ENCODE results near the gene OSBPL2. TPM values are rescaled to one million over a fixed set of nuclear protein-coding genes. Genes with fewer than 3 reads are reported as not detected.
A peak's percentile ranks its signal among the peaks of the same experiment; 100 is the strongest.

OSBPL2 gene
- total and polyA plus RNA-seq, 9 of the 15 experiments (the other 6 are each of a cell fraction or from before 2014, with no cell fraction given): 2.5 to 25.6 (median 14.1) TPM

DNA sequence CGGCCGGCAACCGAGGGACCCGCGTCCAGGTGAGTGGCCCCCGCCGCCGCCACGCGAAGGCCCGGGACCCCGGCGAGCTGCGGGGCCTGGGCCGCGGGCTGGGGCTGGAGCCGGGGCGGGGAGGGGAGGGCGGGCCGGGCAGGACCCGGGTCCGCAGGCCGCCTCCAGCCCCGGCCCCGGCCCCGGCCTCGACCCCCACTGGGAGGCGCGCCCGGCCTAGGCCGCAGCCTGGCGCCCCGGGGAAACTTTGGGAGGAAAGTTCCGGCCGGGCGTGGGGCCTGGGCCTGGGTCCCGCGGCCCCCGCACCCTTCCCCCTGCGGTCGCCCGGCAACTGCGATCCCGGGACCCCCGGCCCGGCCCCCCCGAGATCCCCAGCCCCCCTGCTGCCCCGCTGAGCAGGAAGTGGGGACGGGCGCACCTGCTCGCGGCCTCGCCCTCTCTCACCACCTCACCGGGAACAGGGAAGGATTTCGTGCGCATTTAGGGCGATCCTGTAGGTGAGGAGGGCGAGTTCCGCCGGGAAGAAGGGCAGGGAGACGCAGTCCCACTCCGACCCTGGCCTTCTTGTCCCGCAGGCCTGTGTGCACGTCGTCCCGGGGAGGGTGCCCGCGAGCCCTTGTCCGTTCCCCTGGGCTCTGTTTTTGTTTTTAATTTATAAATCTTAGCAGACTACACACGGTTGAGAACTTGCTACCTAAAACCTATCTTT, 402 bp downstream of the OSBPL2 start:
- intact Hi-C loops (cut with micrococcal nuclease): loop anchor here (2.0 kb wide), 1 partner anchor 64 kb away; the partner anchor contains the start of gene ADRM1
- Histone ChIP-seq H3K79me2 (ENCODE audit: control insufficient read depth, insufficient read depth, low read length) (peaks cover 41% of the 10 kb centered on the region), H3K9ac (ENCODE audit: insufficient read depth in 1 of 2, low read depth in 2 of 2, low read length in 2 of 2) (peak overlapping the region; percentile 49 to 97), H3K4me1 (replicated peaks in 1 of 2; ENCODE audit: control insufficient read depth in 2 of 2, insufficient read depth in 2 of 2, low read length in 2 of 2) (peaks cover 12 to 56% of the 10 kb centered on the region in 2 experiments; a peak in 4 of 5 replicates), H3K36me3 (ENCODE audit: control insufficient read depth, insufficient read depth, low read length) (peaks cover 14% of the 10 kb centered on the region; the same call in 2 of the 3 replicates), H3K27me3 (ENCODE audit: control insufficient read depth in 2 of 2, insufficient read depth in 2 of 2, low read length in 2 of 2) (no peaks in the 10 kb centered on the region), H3K9me3 (replicated peaks; ENCODE audit: control insufficient read depth, insufficient read depth, low read depth, low read length) (0 out of 2 replicates have a peak, but pooled peaks cover 1% of the 10 kb centered on the region), H3K9me1 (ENCODE audit: control insufficient read depth, insufficient read depth, low read length) (peaks cover 11% of the 10 kb centered on the region), H3K4me3 (peak overlapping the region; percentile 68), H3K27ac (ENCODE audit: extremely low read depth, low read depth, low read length) (peak overlapping the region; percentile 62; the same call in 2 of the 3 replicates), H4K20me1 (replicated peaks; ENCODE audit: control insufficient read depth, insufficient read depth, low read length) (peaks cover 31% of the 10 kb centered on the region), H3K4me2 (ENCODE audit: insufficient read depth, low read length) (peak overlapping the region; percentile 84), H2AFZ (ENCODE audit: low read depth, low read length) (no peak overlapping the region)
- WGBS (ENCODE audit: insufficient coverage, low coverage, missing lambda C conversion rate): 2% methylated on average over 17 of the region's 70 CpGs
- ATAC-seq (peak; percentile 8), DNase-seq (ENCODE audit: extremely low read depth in 1 of 4, low spot score in 3 of 4) (peak in 2 of 4 experiments; percentile 29 to 36), FAIRE-seq (no peak)
- POLR2A ChIA-PET: interaction anchor here (0.7 to 1.1 kb wide), 2 partner anchors 16 to 68 kb away, joined by 3 read pairs; no protein-coding TSS in a partner anchor
- CTCF ChIA-PET (ENCODE audit: low intra/inter-chr PET ratio): interaction anchor here (0.9 kb wide), 1 partner anchor 64 kb away, joined by 3 read pairs; the partner anchor contains the start of gene ADRM1
- in situ Hi-C loops (cut with MboI): no loop called here
- BruUV-seq (replicated peaks): no TSS peak
- TF ChIP-seq MCM2 (IDR thresholded peaks at IDR 0.05; ENCODE audit: low read depth) (no peak), ARHGAP35 (IDR thresholded peaks at IDR 0.05; ENCODE audit: partially characterized antibody) (no peak), SIN3A (IDR thresholded peaks at IDR 0.05; ENCODE audit: borderline replicate concordance in 2 of 2, control insufficient read depth in 1 of 2, low read depth in 2 of 2, low read length in 2 of 2) (0 out of 4 replicates have a peak, but pooled peaks of 1 of the 2 experiments have one; percentile 11), SOX6 (IDR thresholded peaks at IDR 0.05) (no peak), ZNF282 (CRISPR knock-in tag; IDR thresholded peaks at IDR 0.05) (no peak), U2AF1 (optimal IDR thresholded peaks at IDR 0.05; ENCODE audit: low read depth, low read length) (no peak), ZNF165 (CRISPR knock-in tag; IDR thresholded peaks at IDR 0.05; ENCODE audit: borderline replicate concordance) (no peak), ZFPM2 (CRISPR knock-in tag; IDR thresholded peaks at IDR 0.05) (no peak), TAL1 (IDR thresholded peaks at IDR 0.05) (no peak), SMAD4 (CRISPR knock-in tag; conservative IDR thresholded peaks at IDR 0.05) (no peak), ZFX (CRISPR knock-in tag; IDR thresholded peaks at IDR 0.05) (peak; percentile 60), ZNF133 (CRISPR knock-in tag; IDR thresholded peaks at IDR 0.05) (no peak)
- TF ChIP-seq, protein P1, sequence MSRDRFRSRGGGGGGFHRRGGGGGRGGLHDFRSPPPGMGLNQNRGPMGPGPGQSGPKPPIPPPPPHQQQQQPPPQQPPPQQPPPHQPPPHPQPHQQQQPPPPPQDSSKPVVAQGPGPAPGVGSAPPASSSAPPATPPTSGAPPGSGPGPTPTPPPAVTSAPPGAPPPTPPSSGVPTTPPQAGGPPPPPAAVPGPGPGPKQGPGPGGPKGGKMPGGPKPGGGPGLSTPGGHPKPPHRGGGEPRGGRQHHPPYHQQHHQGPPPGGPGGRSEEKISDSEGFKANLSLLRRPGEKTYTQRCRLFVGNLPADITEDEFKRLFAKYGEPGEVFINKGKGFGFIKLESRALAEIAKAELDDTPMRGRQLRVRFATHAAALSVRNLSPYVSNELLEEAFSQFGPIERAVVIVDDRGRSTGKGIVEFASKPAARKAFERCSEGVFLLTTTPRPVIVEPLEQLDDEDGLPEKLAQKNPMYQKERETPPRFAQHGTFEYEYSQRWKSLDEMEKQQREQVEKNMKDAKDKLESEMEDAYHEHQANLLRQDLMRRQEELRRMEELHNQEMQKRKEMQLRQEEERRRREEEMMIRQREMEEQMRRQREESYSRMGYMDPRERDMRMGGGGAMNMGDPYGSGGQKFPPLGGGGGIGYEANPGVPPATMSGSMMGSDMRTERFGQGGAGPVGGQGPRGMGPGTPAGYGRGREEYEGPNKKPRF (IDR thresholded peaks at IDR 0.05; ENCODE audit: low read depth, low read length): no peak
- TF ChIP-seq, protein P2, sequence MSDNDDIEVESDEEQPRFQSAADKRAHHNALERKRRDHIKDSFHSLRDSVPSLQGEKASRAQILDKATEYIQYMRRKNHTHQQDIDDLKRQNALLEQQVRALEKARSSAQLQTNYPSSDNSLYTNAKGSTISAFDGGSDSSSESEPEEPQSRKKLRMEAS (CRISPR knock-in tag; IDR thresholded peaks at IDR 0.05): peak; percentile 12; the same call in 1 of the 2 replicates

Measured in K562 (cell line).